Astrocyte (in vitro differentiated cells and primary cell): Measurements from ENCODE around the gene ATP1B1. TPM values are rescaled to one million over a fixed set of nuclear protein-coding genes. Genes with fewer than 3 reads are reported as not detected.

ENCODE experiments used
- DNase-seq: peaks from one replicate; pipeline ENCODE4 v3.0.0-alpha.2; 2010; ENCODE audit warnings: low read depth
- FAIRE-seq: peaks from 2 replicates; lab custom pipeline; 2011; peaks lifted over from hg19 to GRCh38; lab: Jason Lieb, UNC
- H2AFZ ChIP-seq: 2 replicates; pipeline ENCODE4 v1.6.0; 2012; ENCODE audit warnings: low read depth, low read length, inconsistent platforms
- H3K27ac ChIP-seq: 2 replicates; pipeline ENCODE4 v1.5.1; 2011; ENCODE audit warnings: low read depth, low read length, inconsistent platforms
- H3K27me3 ChIP-seq: 2 replicates; pipeline ENCODE4 v1.6.0; 2011; ENCODE audit warnings: low read length, inconsistent platforms; ENCODE audit not compliant: insufficient read depth
- H3K36me3 ChIP-seq: 2 replicates; pipeline ENCODE4 v1.5.1; 2011; ENCODE audit warnings: low read length, inconsistent platforms; ENCODE audit not compliant: insufficient read depth
- H3K4me1 ChIP-seq: 2 replicates; pipeline ENCODE4 v1.5.1; 2011; ENCODE audit warnings: low read length, inconsistent platforms; ENCODE audit not compliant: insufficient read depth
- H3K4me2 ChIP-seq: 2 replicates; pipeline ENCODE4 v1.6.0; 2012; ENCODE audit warnings: low read length, inconsistent platforms
- H3K4me3 ChIP-seq: 2 replicates; pipeline ENCODE4 v1.5.1; 2011; ENCODE audit warnings: low read depth, mild to moderate bottlenecking, low read length, inconsistent platforms; ENCODE audit not compliant: insufficient read depth
- H3K79me2 ChIP-seq: 2 replicates; pipeline ENCODE4 v1.6.0; 2012; ENCODE audit warnings: mild to moderate bottlenecking, low read length, inconsistent platforms; ENCODE audit not compliant: insufficient read depth
- H3K9ac ChIP-seq: 2 replicates; pipeline ENCODE4 v1.6.0; 2012; ENCODE audit warnings: mild to moderate bottlenecking, low read length, inconsistent platforms
- H3K9me3 ChIP-seq: 2 replicates; pipeline ENCODE4 v1.5.1; 2012; ENCODE audit warnings: low read depth, mild to moderate bottlenecking, low read length, inconsistent platforms; ENCODE audit not compliant: insufficient read depth
- H4K20me1 ChIP-seq: 2 replicates; pipeline ENCODE4 v1.6.0; 2012; ENCODE audit warnings: low read length, inconsistent platforms; ENCODE audit not compliant: insufficient read depth
- H3K27ac Mint-ChIP-seq: one replicate; pipeline ENCODE4 v1.8.0; 2021; ENCODE audit warnings: mild to moderate bottlenecking, mixed read lengths; ENCODE audit not compliant: unreplicated experiment
- H3K27me3 Mint-ChIP-seq: one replicate; pipeline ENCODE4 v1.8.0; 2021; ENCODE audit warnings: low read depth, mixed read lengths; ENCODE audit not compliant: unreplicated experiment
- H3K36me3 Mint-ChIP-seq: one replicate; pipeline ENCODE4 v1.8.0; 2021; ENCODE audit warnings: low read depth, mixed read lengths; ENCODE audit not compliant: unreplicated experiment
- H3K4me1 Mint-ChIP-seq: one replicate; pipeline ENCODE4 v1.8.0; 2021; ENCODE audit warnings: low read depth, mixed read lengths; ENCODE audit not compliant: unreplicated experiment
- H3K4me3 Mint-ChIP-seq: one replicate; pipeline ENCODE4 v1.8.0; 2021; ENCODE audit warnings: mild to moderate bottlenecking, moderate library complexity, mixed read lengths; ENCODE audit not compliant: unreplicated experiment
- H3K9me3 Mint-ChIP-seq: one replicate; pipeline ENCODE4 v1.8.0; 2021; ENCODE audit warnings: mild to moderate bottlenecking, mixed read lengths; ENCODE audit not compliant: unreplicated experiment
- EZH2 ChIP-seq: IDR thresholded peaks from 2 replicates; pipeline ENCODE4 v1.6.1; 2012; ENCODE audit warnings: mild to moderate bottlenecking, low read length, inconsistent platforms; ENCODE audit not compliant: insufficient read depth
- total RNA-seq: library from RNA; stranded (reverse); gene quantifications from 2 replicates; pipeline ENCODE4 v1.2.1, GENCODE V29; 2021
- TF ChIP-seq, protein P1 (sequence below): IDR thresholded peaks from 2 replicates; pipeline ENCODE4 v1.5.1; 2011; ENCODE audit warnings: low read depth, mild to moderate bottlenecking, inconsistent platforms, low read length, moderate library complexity; ENCODE audit not compliant: insufficient read depth

The ATP1B1 gene
- total RNA-seq, 1 donor from 2014 or later = 56.5 TPM

DNA sequence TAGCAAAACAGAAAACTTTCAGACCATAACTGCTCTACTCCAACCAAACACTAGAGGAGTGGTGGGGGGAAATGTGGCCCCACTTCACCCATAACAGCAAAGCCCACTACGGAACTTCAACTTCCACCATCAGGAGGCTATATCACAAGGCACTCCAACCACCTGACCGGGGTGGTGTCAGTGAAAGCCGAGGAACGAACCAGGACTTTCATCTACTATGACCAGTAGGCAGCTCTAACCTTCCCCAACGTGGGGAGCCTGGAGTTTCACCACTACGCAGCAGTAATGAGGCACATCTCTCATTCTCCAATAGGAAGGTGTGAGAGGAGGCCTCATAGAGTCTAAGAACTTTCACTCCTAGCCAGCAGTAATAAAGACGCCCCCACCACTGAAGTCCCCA, 42.4 kb upstream of the ATP1B1 start:
- no peak overlapping the region for H3K4me2 ChIP-seq
- H3K4me3 Mint-ChIP-seq = no peak overlapping the region

DNA sequence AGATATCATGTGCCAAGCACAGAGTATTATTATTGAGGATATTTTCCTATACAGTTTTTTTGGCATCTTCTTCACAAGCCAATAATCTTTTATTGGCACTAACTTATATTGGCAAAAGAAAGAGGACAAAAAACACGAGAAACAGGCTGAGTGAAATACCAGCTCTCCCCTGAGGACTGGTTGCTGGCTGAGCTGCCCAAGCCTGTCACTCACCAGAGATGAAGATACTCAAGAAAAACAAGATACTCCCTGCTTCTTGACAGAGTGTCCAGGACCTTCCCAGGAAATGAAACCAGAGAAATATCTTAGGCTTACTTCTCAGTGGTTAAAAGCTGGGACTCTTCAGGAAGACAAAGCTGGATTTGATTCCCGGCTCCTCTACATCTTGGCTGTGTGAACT, 35.9 kb upstream of the ATP1B1 start:
- Mint-ChIP-seq H3K36me3 (no peaks in the 10 kb centered on the region), H3K27ac (no peak overlapping the region), H3K4me3 (no peak overlapping the region), H3K9me3 (no peaks in the 10 kb centered on the region), H3K4me1 (no peaks in the 10 kb centered on the region), H3K27me3 (no peaks in the 10 kb centered on the region)
- no peaks in the 10 kb centered on the region for H3K27me3 ChIP-seq
- no peaks in the 10 kb centered on the region for H4K20me1 ChIP-seq
- H3K27ac ChIP-seq = no peak overlapping the region
- DNase-seq (no peak), FAIRE-seq (no peak)
- H2AFZ ChIP-seq = no peak overlapping the region
- H3K9ac ChIP-seq = no peak overlapping the region
- H3K4me3 ChIP-seq = no peak overlapping the region
- no peaks in the 10 kb centered on the region for H3K36me3 ChIP-seq
- H3K4me1 ChIP-seq = no peaks in the 10 kb centered on the region
- H3K4me2 ChIP-seq = no peak overlapping the region
- no peaks in the 10 kb centered on the region for H3K79me2 ChIP-seq
- TF ChIP-seq EZH2 = no peak
- TF ChIP-seq, protein P1, sequence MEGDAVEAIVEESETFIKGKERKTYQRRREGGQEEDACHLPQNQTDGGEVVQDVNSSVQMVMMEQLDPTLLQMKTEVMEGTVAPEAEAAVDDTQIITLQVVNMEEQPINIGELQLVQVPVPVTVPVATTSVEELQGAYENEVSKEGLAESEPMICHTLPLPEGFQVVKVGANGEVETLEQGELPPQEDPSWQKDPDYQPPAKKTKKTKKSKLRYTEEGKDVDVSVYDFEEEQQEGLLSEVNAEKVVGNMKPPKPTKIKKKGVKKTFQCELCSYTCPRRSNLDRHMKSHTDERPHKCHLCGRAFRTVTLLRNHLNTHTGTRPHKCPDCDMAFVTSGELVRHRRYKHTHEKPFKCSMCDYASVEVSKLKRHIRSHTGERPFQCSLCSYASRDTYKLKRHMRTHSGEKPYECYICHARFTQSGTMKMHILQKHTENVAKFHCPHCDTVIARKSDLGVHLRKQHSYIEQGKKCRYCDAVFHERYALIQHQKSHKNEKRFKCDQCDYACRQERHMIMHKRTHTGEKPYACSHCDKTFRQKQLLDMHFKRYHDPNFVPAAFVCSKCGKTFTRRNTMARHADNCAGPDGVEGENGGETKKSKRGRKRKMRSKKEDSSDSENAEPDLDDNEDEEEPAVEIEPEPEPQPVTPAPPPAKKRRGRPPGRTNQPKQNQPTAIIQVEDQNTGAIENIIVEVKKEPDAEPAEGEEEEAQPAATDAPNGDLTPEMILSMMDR = no peak
- no peaks in the 10 kb centered on the region for H3K9me3 ChIP-seq

More for the DNA sequence above, 42.4 kb upstream of the ATP1B1 start:
- Histone ChIP-seq H3K9me3 (no peaks in the 10 kb centered on the region), H3K79me2 (no peaks in the 10 kb centered on the region), H3K27ac (no peak overlapping the region), H3K36me3 (no peaks in the 10 kb centered on the region), H3K4me1 (no peaks in the 10 kb centered on the region), H2AFZ (no peak overlapping the region), H3K4me3 (no peak overlapping the region), H4K20me1 (no peaks in the 10 kb centered on the region), H3K27me3 (no peaks in the 10 kb centered on the region), H3K9ac (no peak overlapping the region)
- Mint-ChIP-seq H3K9me3 (peaks cover 1% of the 10 kb centered on the region), H3K27me3 (no peaks in the 10 kb centered on the region), H3K27ac (no peak overlapping the region), H3K4me1 (peaks cover 11% of the 10 kb centered on the region), H3K36me3 (no peaks in the 10 kb centered on the region)
- TF ChIP-seq, protein P1 = no peak
- TF ChIP-seq EZH2 = no peak
- FAIRE-seq (no peak), DNase-seq (no peak)

DNA sequence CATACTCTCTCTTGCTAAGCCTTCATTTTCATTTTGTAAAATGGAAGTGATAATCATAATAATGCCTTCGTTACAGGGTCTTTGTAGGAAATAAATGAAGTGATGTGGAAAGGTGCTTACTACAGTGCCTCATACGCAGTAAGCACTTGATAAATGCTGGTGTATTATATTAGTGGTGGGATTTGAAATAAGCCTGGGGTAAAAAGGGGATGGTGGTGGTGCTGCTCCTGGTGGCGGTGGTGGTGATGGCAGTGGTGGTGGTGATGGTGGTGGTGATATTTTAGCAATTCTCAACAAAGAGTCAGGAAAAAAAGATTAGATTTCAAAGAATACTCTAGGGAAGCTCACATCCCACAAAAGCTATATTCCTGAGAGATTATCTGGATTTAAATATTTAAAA, 35.5 kb upstream of the ATP1B1 start:
- no peaks in the 10 kb centered on the region for H3K36me3 Mint-ChIP-seq
- no peak overlapping the region for H2AFZ ChIP-seq
- TF ChIP-seq, protein P1 = no peak
- no peak for TF ChIP-seq EZH2
- no peaks in the 10 kb centered on the region for H3K79me2 ChIP-seq
- no peaks in the 10 kb centered on the region for H3K4me1 ChIP-seq
- no peaks in the 10 kb centered on the region for H3K4me1 Mint-ChIP-seq
- no peaks in the 10 kb centered on the region for H3K27me3 Mint-ChIP-seq
- H3K9me3 ChIP-seq = no peaks in the 10 kb centered on the region
- no peaks in the 10 kb centered on the region for H3K36me3 ChIP-seq
- DNase-seq = no peak
- no peak overlapping the region for H3K4me2 ChIP-seq
- H3K4me3 Mint-ChIP-seq = no peak overlapping the region
- H3K27ac Mint-ChIP-seq = no peak overlapping the region
- no peaks in the 10 kb centered on the region for H4K20me1 ChIP-seq
- no peaks in the 10 kb centered on the region for H3K9me3 Mint-ChIP-seq
- H3K4me3 ChIP-seq = no peak overlapping the region
- H3K27ac ChIP-seq = no peak overlapping the region
- no peak overlapping the region for H3K9ac ChIP-seq
- no peak for FAIRE-seq
- no peaks in the 10 kb centered on the region for H3K27me3 ChIP-seq
